Subcutaneous adipose tissue (tissue), 4 donors: ENCODE data around the gene GRHL1. TPM values are rescaled to one million over a fixed set of nuclear protein-coding genes. Genes with fewer than 3 reads are reported as not detected.

ENCODE experiments used
- total RNA-seq, 4 donors: library from RNA; depleted of rRNA; stranded (reverse); fragments of >200 nt; gene quantifications; one replicate each; pipeline ENCODE4 v1.1.0, GENCODE V29; 2016
- TF ChIP-seq, protein P1 (sequence below): fragments of 450-650 bp; IDR thresholded peaks from one replicate; pipeline ENCODE4 v1.5.1; 2016; ENCODE audit warnings: low read depth, mild to moderate bottlenecking, control low read depth, antibody characterized with exemption, moderate library complexity

Gene GRHL1
- total RNA-seq, 4 donors from 2014 or later, result 0.88 to 7.2 (median 2.8) TPM

DNA sequence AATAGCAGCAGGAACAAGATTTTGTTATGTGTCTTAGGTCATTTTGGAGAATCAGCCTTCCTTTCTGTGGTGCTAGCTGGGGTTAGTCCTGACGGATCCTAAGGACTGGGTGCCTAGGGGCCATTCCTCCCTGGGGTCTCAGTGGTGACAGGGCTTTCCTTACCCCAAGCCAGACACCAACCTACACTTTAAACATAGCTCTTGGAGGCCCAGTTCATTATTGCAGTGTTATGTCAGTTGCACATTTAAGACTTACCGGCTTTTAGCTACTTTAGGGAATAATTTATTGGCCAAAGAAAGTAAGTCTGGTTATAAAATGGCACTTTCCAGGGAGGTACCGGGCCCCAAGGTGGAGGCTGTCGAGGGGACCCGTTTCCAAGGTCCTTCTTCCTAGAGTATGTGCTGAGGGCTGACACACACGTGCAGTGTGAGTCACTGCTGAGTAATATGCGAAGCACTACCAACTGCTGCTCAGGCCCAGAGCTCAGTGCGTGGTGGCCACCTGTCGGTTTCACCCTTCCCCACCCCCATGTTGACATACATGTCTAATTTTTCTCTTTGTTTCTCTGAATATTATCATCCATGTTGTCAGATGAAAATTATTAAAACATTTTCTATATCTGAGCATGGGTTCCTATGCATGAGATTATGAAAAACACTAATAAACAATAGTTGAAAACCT lies 37.0 kb upstream of the GRHL1 start:
- TF ChIP-seq, protein P1, sequence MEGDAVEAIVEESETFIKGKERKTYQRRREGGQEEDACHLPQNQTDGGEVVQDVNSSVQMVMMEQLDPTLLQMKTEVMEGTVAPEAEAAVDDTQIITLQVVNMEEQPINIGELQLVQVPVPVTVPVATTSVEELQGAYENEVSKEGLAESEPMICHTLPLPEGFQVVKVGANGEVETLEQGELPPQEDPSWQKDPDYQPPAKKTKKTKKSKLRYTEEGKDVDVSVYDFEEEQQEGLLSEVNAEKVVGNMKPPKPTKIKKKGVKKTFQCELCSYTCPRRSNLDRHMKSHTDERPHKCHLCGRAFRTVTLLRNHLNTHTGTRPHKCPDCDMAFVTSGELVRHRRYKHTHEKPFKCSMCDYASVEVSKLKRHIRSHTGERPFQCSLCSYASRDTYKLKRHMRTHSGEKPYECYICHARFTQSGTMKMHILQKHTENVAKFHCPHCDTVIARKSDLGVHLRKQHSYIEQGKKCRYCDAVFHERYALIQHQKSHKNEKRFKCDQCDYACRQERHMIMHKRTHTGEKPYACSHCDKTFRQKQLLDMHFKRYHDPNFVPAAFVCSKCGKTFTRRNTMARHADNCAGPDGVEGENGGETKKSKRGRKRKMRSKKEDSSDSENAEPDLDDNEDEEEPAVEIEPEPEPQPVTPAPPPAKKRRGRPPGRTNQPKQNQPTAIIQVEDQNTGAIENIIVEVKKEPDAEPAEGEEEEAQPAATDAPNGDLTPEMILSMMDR, result no peak

DNA sequence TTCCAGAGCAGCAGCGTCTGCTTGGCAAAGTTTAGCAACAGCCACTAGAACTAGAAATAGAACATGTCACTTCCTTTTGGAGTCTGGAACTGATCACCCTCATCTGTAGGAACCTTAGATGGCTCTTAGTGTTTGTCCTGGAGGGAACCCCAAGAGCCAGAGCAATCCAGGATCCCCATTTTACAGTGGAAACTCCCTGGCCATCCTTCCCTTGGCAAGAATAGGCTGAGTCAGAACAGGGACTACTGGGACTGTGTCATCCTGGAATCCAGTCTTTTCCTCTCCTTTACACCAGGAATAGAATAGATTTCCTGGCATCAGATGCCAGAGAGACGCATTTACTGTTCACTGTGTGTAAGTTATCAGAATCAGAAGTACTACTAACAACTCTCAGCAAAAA lies 33.2 kb upstream of the GRHL1 start:
- TF ChIP-seq, protein P1, result no peak

DNA sequence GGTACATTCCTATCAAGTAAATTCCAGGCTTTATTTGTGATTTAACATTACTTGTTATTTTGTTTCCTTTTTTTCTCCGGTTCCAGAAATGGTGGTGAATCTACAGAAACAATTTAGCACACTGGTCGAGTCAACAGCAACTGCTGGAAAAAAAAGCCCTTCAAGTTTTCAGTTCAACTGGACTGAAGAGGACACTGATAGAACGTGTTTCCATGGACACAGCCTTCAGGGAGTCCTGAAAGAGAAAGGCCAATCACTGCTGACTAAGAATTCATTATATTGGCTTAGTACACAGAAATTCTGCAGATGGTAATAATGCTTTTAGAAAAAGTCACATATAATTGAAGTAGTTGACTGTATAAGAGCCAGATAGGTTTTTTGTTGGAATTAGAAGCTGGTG lies 32.0 kb upstream of the GRHL1 start:
- TF ChIP-seq, protein P1, result no peak

DNA sequence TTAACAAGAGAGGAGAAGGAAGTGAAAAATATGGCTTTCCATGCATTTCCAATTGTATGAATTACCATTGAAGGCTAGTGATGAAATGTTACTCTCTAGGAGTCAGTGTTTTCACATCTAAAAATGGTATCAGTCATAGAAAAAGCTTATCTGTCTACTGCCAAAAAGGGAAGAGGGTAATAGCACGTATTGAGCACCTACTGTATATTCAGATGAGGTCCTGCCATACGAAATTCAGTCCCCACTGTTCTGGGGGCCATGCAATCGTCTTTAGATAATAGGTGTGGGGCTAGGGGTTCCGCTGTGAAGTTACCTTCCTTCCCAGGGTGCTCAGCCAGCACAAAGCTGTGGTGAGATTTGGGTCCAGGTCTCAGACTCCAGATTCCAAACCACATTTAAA lies 14.2 kb upstream of the GRHL1 start:
- TF ChIP-seq, protein P1, result no peak

DNA sequence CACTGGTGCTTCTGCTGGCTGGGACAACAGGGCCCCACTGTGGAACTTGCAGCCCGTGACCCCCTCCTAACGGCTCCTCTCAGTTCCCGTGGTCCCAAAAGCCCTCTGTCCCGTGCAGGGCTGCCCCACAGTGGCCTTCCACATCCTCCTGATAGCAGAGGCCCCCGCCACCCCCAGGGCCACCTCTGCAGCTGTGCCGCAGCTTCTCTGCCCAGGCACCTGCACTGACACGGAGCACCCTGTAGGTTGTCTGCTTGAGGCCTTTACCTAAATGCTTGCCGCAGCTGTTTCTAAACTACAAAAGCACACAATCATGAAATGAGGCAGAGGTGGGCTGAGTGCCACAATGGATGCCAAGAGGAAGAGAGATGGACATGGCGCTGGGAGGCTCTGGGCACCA lies 13.5 kb upstream of the GRHL1 start:
- TF ChIP-seq, protein P1, result no peak

DNA sequence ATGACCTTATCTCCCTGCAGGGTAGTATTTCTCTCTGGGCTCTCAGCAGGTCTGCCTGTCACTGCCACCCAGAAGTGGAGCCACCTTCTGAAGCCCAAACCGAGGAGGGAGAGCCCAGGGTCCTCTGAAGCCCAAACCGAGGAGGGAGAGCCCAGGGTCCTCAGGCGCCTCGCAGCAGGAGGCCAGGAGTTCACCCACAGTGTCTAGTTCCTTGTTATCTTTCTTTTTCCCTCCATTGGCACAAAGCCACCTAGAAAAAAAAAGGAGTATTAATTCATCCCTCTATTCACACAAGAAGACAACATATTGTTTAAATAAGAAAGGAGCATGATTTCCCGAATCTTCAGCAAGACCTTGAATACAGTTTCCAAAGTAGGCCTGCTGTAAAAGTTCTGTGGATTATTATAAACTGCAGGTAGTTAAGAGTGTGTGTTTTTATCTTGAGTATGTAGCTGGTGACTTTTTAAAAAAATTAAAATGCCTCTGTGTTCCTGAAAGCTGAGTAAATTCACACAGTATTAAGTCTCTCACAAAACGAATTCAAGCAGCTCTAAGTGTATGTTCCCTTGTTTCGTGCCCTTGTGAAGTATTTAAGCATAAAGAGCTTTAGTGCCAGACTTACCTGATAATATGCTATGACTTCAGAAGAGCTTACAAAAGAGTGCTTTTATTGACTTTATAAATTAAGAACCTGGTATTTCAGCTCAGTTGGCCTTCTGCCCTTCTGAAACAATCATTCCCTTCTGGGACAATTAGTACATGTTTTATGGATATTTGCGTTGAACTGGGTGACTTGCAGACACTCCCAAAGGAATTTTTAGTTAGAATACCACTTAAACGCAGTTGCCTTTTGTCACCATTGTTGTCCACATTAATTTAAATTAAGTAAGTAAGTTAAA lies 11.7 kb upstream of the GRHL1 start:
- TF ChIP-seq, protein P1, result no peak
